ENCODE results near the gene ZACN.

The ZACN gene

GRCh38 chr17:76080768-76081287 is 1.8 kb downstream of the ZACN start:
- no peak overlapping the region for H3K4me3 ChIP-seq (ENCODE audit: low read depth, low read length)
- TF ChIP-seq, protein P1, sequence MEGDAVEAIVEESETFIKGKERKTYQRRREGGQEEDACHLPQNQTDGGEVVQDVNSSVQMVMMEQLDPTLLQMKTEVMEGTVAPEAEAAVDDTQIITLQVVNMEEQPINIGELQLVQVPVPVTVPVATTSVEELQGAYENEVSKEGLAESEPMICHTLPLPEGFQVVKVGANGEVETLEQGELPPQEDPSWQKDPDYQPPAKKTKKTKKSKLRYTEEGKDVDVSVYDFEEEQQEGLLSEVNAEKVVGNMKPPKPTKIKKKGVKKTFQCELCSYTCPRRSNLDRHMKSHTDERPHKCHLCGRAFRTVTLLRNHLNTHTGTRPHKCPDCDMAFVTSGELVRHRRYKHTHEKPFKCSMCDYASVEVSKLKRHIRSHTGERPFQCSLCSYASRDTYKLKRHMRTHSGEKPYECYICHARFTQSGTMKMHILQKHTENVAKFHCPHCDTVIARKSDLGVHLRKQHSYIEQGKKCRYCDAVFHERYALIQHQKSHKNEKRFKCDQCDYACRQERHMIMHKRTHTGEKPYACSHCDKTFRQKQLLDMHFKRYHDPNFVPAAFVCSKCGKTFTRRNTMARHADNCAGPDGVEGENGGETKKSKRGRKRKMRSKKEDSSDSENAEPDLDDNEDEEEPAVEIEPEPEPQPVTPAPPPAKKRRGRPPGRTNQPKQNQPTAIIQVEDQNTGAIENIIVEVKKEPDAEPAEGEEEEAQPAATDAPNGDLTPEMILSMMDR (IDR thresholded peaks at IDR 0.05; ENCODE audit: low read depth, low read length): no peak

- H3K4me3 ChIP-seq (ENCODE audit: low read depth, low read length): no peak overlapping the region
- TF ChIP-seq, protein P1 (IDR thresholded peaks at IDR 0.05; ENCODE audit: low read depth, low read length): no peak
Measured at GRCh38 chr17:76081295-76082210, 2.6 kb downstream of the ZACN start.

- no peak overlapping the region for H3K4me3 ChIP-seq (ENCODE audit: low read depth, low read length)
- TF ChIP-seq, protein P1 (IDR thresholded peaks at IDR 0.05; ENCODE audit: low read depth, low read length): no peak
Measured at GRCh38 chr17:76082326-76083251, 3.6 kb downstream of the ZACN start.

GRCh38 chr17:76083536-76084182 is 4.7 kb downstream of the ZACN start:
- H3K4me3 ChIP-seq (ENCODE audit: low read depth, low read length): no peak overlapping the region
- TF ChIP-seq, protein P1 (IDR thresholded peaks at IDR 0.05; ENCODE audit: low read depth, low read length): no peak

GRCh38 chr17:76085066-76085730 is 6.2 kb downstream of the ZACN start:
- no peak overlapping the region for H3K4me3 ChIP-seq (ENCODE audit: low read depth, low read length)
- TF ChIP-seq, protein P1 (IDR thresholded peaks at IDR 0.05; ENCODE audit: low read depth, low read length): no peak

DNA sequence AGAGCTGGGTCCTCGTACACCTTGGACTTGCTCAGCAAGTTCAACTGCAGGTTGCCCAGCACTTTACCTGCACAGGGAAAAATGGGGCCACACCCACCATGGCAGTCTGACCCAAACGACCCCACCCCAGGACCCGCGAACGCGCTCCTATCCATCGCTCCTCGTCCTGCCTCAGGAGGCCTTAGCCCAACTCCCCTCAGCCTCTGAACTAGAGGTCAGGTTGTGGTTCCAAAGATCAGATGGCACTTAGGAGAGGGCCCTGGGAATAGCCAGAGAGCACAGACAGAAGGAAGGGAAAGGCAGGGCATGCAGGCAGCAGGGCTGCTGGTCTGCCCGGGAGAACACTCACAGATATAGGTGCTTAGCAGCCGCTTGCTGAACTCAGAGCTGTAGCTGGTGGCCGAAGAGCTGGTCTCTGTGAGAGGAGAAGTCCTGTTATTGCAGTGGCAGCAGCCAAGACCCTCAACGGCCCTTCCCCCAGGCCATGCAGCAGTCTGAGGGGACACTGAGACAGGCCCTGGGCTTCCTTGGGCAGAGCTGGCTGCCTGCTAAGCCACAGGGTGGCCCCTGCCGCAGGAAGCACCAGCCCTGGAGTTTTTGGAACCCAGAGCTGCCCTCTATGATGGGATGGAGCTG is 6.9 kb downstream of the ZACN start:
- no peak overlapping the region for H3K4me3 ChIP-seq (ENCODE audit: low read depth, low read length)
- TF ChIP-seq, protein P1 (IDR thresholded peaks at IDR 0.05; ENCODE audit: low read depth, low read length): no peak
